GM23338 (cell line): Measurements from ENCODE around the gene CACNA1D. TPM values are rescaled to one million over a fixed set of nuclear protein-coding genes. Genes with fewer than 3 reads are reported as not detected.
A peak's percentile ranks its signal among the peaks of the same experiment; 100 is the strongest.

Experiments
- ATAC-seq: fragments of 200-7000 bp; cut with Tn5 transposase; 3 replicates; pipeline ENCODE4 v1.9.1; 2020
- DNase-seq: peaks from one replicate; pipeline ENCODE4 v3.0.0-alpha.2; 2015; ENCODE audit warnings: low spot score
- H2AFZ ChIP-seq: fragments of 200-600 bp; sonication (generic); 2 replicates; pipeline ENCODE4 v1.8.0; 2016; ENCODE audit warnings: antibody characterized with exemption, mild to moderate bottlenecking, moderate library complexity
- H3F3A ChIP-seq: fragments of 200-600 bp; sonication (generic); replicated peaks from 2 replicates; pipeline ENCODE4 v1.8.0; 2017; ENCODE audit warnings: antibody characterized with exemption, mixed run types, low read depth
- H3K27ac ChIP-seq: fragments of 200-600 bp; sonication (generic); 2 replicates; pipeline ENCODE4 v1.6.1; 2016; ENCODE audit warnings: low read depth
- H3K27me3 ChIP-seq: fragments of 200-600 bp; sonication (generic); 2 replicates; pipeline ENCODE4 v1.8.0; 2016; ENCODE audit warnings: mild to moderate bottlenecking, mixed run types, moderate library complexity; ENCODE audit not compliant: insufficient read depth
- H3K36me3 ChIP-seq: fragments of 200-600 bp; sonication (generic); 2 replicates; pipeline ENCODE4 v1.8.0; 2016; ENCODE audit warnings: mild to moderate bottlenecking; ENCODE audit not compliant: insufficient read depth
- H3K4me1 ChIP-seq: fragments of 200-600 bp; sonication (generic); 2 replicates; pipeline ENCODE4 v1.8.0; 2016; ENCODE audit warnings: mild to moderate bottlenecking, moderate library complexity; ENCODE audit not compliant: insufficient read depth
- H3K4me2 ChIP-seq: fragments of 200-600 bp; sonication (generic); 2 replicates; pipeline ENCODE4 v1.7.1; 2017; ENCODE audit warnings: mixed run types
- H3K4me3 ChIP-seq: fragments of 200-600 bp; sonication (generic); 2 replicates; pipeline ENCODE4 v1.6.1; 2016; ENCODE audit warnings: mixed run types
- H3K79me2 ChIP-seq: fragments of 200-600 bp; sonication (generic); replicated peaks from 2 replicates; pipeline ENCODE4 v1.8.0; 2017; ENCODE audit warnings: mild to moderate bottlenecking; ENCODE audit not compliant: insufficient read depth
- H3K9me2 ChIP-seq: fragments of 200-600 bp; sonication (generic); 2 replicates; pipeline ENCODE4 v1.8.0; 2017; ENCODE audit not compliant: insufficient read depth
- H4K20me1 ChIP-seq: fragments of 200-600 bp; sonication (generic); replicated peaks from 2 replicates; pipeline ENCODE4 v1.8.0; 2017; ENCODE audit warnings: mild to moderate bottlenecking; ENCODE audit not compliant: insufficient read depth
- H3K27ac Mint-ChIP-seq: 2 replicates; pipeline ENCODE4 v1.8.0; 2020; ENCODE audit warnings: inconsistent platforms, mild to moderate bottlenecking, moderate library complexity, mixed read lengths
- H3K27me3 Mint-ChIP-seq: 3 replicates; pipeline ENCODE4 v1.8.0; 2022; ENCODE audit warnings: low read depth, mild to moderate bottlenecking, moderate library complexity, mixed read lengths, inconsistent platforms; ENCODE audit not compliant: insufficient read depth, poor library complexity
- H3K36me3 Mint-ChIP-seq: 3 replicates; pipeline ENCODE4 v1.8.0; 2021; ENCODE audit warnings: low read depth, mild to moderate bottlenecking, inconsistent platforms, moderate library complexity, mixed read lengths
- H3K4me1 Mint-ChIP-seq: 3 replicates; pipeline ENCODE4 v1.8.0; 2020; ENCODE audit warnings: mild to moderate bottlenecking, inconsistent platforms, mixed read lengths
- H3K4me3 Mint-ChIP-seq: 3 replicates; pipeline ENCODE4 v1.8.0; 2021; ENCODE audit warnings: moderate library complexity, mild to moderate bottlenecking, inconsistent platforms, mixed read lengths
- H3K9me3 Mint-ChIP-seq: 3 replicates; pipeline ENCODE4 v1.8.0; 2020; ENCODE audit warnings: moderate library complexity, mild to moderate bottlenecking, inconsistent platforms, mixed read lengths
- CREB1 ChIP-seq: fragments of 250-450 bp; sonication (Bioruptor Pico); IDR thresholded peaks from 2 replicates; pipeline ENCODE4 v1.5.0; 2020; ENCODE audit warnings: low read depth, mild to moderate bottlenecking, moderate library complexity
- CTCF ChIP-seq, 2 experiments: fragments of 200-600 bp in 1 of 2; sonication (generic) in 1 of 2; conservative IDR thresholded peaks; 2 replicates each; pipeline versions ENCODE4 v1.5.1 to v1.6.1; 2016 to 2017; ENCODE audit warnings: antibody characterized with exemption in 2 of 2, low read depth in 2 of 2, mild to moderate bottlenecking in 2 of 2, moderate library complexity in 1 of 2
- ETS1 ChIP-seq: IDR thresholded peaks from 2 replicates; pipeline ENCODE4 v1.6.1; 2016; ENCODE audit warnings: antibody characterized with exemption
- EZH2 ChIP-seq: fragments of 200-600 bp; sonication (generic); IDR thresholded peaks from one replicate; pipeline ENCODE4 v1.8.0; 2017; ENCODE audit warnings: antibody characterized with exemption, mild to moderate bottlenecking, low read depth; ENCODE audit not compliant: unreplicated experiment
- EZH2phosphoT487 ChIP-seq: fragments of 200-600 bp; sonication (generic); IDR thresholded peaks from one replicate; pipeline ENCODE4 v1.8.1; 2018; ENCODE audit warnings: antibody characterized with exemption; ENCODE audit not compliant: unreplicated experiment
- JUNB ChIP-seq: IDR thresholded peaks from one replicate; pipeline ENCODE4 v1.6.1; 2016; ENCODE audit warnings: antibody characterized with exemption; ENCODE audit not compliant: unreplicated experiment
- NANOG ChIP-seq: IDR thresholded peaks from 2 replicates; pipeline ENCODE4 v1.6.1; 2016; ENCODE audit warnings: antibody characterized with exemption, borderline replicate concordance
- POLR2AphosphoS5 ChIP-seq: IDR thresholded peaks from 2 replicates; pipeline ENCODE4 v1.6.1; 2016; ENCODE audit warnings: antibody characterized with exemption, low read depth
- REST ChIP-seq: IDR thresholded peaks from one replicate; pipeline ENCODE4 v1.6.1; 2018; ENCODE audit warnings: antibody characterized with exemption; ENCODE audit not compliant: unreplicated experiment
- STAT1 ChIP-seq: IDR thresholded peaks from one replicate; pipeline ENCODE4 v1.6.1; 2016; ENCODE audit warnings: antibody characterized with exemption; ENCODE audit not compliant: unreplicated experiment
- ZNF114 ChIP-seq: fragments of 250-450 bp; sonication (Bioruptor Pico); IDR thresholded peaks from 2 replicates; pipeline ENCODE4 v1.5.0; 2020; ENCODE audit warnings: mild to moderate bottlenecking, moderate library complexity
- ZNF331 ChIP-seq: fragments of 250-450 bp; sonication (Bioruptor Pico); IDR thresholded peaks from 2 replicates; pipeline ENCODE4 v1.5.0; 2020; ENCODE audit warnings: low read depth, mild to moderate bottlenecking, moderate library complexity
- polyA plus RNA-seq: library from polyadenylated mRNA; unstranded; fragments of >200 nt; fragmentation: Nextera tagmentation; extraction: Ambion mirVana; gene quantifications from 2 replicates; pipeline ENCODE4 v1.2.1, GENCODE V29; 2016
- total RNA-seq: library from RNA; depleted of rRNA; stranded (reverse); fragments of >200 nt; shearing (Covaris generic); gene quantifications from 2 replicates; pipeline ENCODE4 v1.2.3, GENCODE V29; 2014
- TF ChIP-seq, protein P1 (sequence below): fragments of 250-450 bp; sonication (Bioruptor Pico); IDR thresholded peaks from 2 replicates; pipeline ENCODE4 v1.5.0; 2020; ENCODE audit warnings: mild to moderate bottlenecking, moderate library complexity

CACNA1D gene
- total and polyA plus RNA-seq, 2 experiments from 2014 or later: 1.7 to 1.8 TPM

- no peaks in the 10 kb centered on the region for H3K36me3 ChIP-seq
- peaks cover 16% of the 10 kb centered on the region for H3K4me1 ChIP-seq
- ATAC-seq (peak; percentile 67), DNase-seq (no peak)
- no peak overlapping the region for H3K4me2 ChIP-seq
- no peaks in the 10 kb centered on the region for H3F3A ChIP-seq
- Mint-ChIP-seq H3K4me1 (peaks cover 28% of the 10 kb centered on the region; the same call in 2 of the 3 replicates), H3K36me3 (no peaks in the 10 kb centered on the region), H3K27me3 (peaks cover 10% of the 10 kb centered on the region), H3K27ac (no peak overlapping the region), H3K9me3 (no peaks in the 10 kb centered on the region), H3K4me3 (no peak overlapping the region)
- H3K9me2 ChIP-seq: no peaks in the 10 kb centered on the region
- no peak overlapping the region for H3K4me3 ChIP-seq
- H3K27ac ChIP-seq: no peak overlapping the region
- TF ChIP-seq EZH2phosphoT487 (no peak), ZNF331 (CRISPR knock-in tag) (no peak), CREB1 (no peak), CTCF (conservative IDR thresholded peaks at IDR 0.05; ENCODE audit: low read depth in 2 of 2) (no peak), ETS1 (no peak), JUNB (no peak), ZNF114 (CRISPR knock-in tag) (no peak), REST (no peak), STAT1 (no peak), NANOG (no peak), EZH2 (no peak), POLR2AphosphoS5 (no peak)
- TF ChIP-seq, protein P1, sequence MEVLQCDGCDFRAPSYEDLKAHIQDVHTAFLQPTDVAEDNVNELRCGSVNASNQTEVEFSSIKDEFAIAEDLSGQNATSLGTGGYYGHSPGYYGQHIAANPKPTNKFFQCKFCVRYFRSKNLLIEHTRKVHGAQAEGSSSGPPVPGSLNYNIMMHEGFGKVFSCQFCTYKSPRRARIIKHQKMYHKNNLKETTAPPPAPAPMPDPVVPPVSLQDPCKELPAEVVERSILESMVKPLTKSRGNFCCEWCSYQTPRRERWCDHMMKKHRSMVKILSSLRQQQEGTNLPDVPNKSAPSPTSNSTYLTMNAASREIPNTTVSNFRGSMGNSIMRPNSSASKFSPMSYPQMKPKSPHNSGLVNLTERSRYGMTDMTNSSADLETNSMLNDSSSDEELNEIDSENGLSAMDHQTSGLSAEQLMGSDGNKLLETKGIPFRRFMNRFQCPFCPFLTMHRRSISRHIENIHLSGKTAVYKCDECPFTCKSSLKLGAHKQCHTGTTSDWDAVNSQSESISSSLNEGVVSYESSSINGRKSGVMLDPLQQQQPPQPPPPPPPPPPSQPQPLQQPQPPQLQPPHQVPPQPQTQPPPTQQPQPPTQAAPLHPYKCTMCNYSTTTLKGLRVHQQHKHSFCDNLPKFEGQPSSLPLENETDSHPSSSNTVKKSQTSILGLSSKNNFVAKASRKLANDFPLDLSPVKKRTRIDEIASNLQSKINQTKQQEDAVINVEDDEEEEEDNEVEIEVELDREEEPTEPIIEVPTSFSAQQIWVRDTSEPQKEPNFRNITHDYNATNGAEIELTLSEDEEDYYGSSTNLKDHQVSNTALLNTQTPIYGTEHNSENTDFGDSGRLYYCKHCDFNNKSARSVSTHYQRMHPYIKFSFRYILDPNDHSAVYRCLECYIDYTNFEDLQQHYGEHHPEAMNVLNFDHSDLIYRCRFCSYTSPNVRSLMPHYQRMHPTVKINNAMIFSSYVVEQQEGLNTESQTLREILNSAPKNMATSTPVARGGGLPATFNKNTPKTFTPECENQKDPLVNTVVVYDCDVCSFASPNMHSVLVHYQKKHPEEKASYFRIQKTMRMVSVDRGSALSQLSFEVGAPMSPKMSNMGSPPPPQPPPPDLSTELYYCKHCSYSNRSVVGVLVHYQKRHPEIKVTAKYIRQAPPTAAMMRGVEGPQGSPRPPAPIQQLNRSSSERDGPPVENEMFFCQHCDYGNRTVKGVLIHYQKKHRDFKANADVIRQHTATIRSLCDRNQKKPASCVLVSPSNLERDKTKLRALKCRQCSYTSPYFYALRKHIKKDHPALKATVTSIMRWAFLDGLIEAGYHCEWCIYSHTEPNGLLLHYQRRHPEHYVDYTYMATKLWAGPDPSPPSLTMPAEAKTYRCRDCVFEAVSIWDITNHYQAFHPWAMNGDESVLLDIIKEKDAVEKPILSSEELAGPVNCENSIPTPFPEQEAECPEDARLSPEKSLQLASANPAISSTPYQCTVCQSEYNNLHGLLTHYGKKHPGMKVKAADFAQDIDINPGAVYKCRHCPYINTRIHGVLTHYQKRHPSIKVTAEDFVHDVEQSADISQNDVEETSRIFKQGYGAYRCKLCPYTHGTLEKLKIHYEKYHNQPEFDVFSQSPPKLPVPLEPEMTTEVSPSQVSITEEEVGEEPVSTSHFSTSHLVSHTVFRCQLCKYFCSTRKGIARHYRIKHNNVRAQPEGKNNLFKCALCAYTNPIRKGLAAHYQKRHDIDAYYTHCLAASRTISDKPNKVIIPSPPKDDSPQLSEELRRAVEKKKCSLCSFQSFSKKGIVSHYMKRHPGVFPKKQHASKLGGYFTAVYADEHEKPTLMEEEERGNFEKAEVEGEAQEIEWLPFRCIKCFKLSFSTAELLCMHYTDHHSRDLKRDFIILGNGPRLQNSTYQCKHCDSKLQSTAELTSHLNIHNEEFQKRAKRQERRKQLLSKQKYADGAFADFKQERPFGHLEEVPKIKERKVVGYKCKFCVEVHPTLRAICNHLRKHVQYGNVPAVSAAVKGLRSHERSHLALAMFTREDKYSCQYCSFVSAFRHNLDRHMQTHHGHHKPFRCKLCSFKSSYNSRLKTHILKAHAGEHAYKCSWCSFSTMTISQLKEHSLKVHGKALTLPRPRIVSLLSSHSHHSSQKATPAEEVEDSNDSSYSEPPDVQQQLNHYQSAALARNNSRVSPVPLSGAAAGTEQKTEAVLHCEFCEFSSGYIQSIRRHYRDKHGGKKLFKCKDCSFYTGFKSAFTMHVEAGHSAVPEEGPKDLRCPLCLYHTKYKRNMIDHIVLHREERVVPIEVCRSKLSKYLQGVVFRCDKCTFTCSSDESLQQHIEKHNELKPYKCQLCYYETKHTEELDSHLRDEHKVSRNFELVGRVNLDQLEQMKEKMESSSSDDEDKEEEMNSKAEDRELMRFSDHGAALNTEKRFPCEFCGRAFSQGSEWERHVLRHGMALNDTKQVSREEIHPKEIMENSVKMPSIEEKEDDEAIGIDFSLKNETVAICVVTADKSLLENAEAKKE (CRISPR knock-in tag): no peak
- H2AFZ ChIP-seq: 0 out of 2 replicates have a peak overlapping the region, but pooled peaks have one; percentile 59
- no peaks in the 10 kb centered on the region for H3K27me3 ChIP-seq
- no peaks in the 10 kb centered on the region for H4K20me1 ChIP-seq
- no peaks in the 10 kb centered on the region for H3K79me2 ChIP-seq
These were observed 15.1 kb downstream of the CACNA1D start for GRCh38 chr3:53509494-53509893.
